Measurements from ENCODE around the gene ELFN2.
"Not testable (repeated sequence)": the region's sequence is repeated elsewhere in the genome, so short reads cannot be mapped to it uniquely, and the experiment has no call there.

The ELFN2 gene

DNA sequence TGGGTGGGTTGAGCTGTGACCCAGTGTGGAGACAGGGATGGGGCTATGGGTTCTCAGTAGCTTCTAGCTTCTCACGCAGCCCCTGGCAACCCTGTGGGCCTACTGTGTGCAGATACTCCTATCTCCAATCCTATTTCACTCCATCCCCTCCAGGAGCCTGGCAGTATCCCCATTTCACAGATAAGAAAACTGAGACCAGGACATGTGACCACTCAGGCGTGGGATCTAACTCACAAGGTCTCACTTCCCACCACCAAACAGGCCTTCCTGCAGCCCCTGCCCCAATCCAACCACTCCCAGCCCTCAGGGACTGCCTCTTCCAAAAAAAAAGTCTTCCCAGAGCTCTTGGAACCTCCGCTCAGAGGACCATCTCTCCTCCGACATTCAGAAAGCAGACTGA is 15.6 kb downstream of the ELFN2 start:
- no peak for DNase-seq

DNA sequence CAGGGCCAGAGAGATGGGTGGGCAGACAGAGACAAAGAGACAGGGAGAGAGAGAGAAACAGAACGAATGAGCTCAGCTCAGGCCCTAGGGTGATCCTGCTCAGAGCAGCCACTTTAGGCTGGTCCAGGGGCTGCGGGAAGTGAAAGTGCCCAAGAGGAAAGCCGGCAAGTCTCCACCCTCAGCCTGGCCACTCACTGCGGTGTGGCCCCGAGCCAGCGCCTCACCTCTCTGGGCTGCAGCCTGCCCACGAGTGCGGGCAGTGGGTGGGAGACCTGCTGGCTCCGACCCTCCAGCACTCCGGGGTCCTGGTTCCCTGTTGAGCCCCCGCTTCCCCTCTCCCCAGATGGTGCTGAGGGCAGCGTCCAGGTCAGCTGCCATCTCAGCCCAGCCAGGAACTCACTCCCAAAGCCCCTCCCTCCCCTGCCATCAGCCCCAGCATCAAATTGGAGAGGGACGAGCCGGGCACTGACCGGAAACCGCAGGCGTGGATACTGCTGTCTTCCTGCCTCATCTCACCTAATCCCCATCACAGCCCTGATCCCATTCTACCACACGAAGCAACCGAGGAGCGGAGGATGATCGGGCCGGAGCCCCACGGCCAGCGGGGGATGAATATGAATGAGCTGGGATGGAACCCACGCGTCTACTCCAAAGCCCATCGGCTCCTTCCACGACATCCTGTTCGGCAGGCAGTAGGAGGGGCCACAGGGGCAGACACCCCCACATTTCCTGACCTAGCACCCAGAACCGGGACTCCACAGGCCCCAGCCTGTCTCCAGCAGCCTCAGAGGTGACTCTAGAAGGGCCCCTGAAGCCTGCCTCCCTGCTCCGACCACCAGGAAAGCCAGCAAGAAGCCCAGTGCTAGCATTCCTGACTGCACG is 16.9 kb downstream of the ELFN2 start:
- peak in 1 of 58 donors; percentile 12 for DNase-seq

DNA sequence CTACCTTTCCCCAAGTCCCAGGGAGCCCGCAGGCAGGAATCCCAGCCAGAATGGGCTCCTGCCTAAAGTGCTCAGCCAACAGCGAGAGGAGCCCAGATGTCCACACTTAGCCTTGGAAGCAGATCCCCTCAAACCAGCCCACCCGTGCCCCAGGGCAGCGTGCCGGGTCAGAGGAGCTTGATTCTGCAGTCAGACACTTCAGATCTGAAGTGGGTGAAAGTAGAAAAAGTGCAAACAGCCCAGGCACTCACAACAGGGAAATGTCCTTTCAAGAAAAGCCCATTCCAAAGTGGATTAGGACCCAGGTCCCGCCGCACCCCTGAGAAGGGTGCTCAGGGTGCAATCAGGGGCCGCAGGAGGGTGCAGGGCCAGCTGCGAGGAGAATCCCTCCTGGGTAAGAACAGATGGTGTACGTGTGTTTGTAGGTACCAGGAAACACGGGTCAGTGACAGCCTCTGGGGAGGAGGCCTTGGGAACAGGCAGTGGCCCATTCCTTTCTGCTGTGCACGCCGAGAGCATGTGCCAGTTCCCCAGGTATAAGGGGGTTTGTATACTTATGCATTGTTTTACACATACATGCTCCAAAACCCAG is 17.7 kb downstream of the ELFN2 start:
- no peak for DNase-seq

DNA sequence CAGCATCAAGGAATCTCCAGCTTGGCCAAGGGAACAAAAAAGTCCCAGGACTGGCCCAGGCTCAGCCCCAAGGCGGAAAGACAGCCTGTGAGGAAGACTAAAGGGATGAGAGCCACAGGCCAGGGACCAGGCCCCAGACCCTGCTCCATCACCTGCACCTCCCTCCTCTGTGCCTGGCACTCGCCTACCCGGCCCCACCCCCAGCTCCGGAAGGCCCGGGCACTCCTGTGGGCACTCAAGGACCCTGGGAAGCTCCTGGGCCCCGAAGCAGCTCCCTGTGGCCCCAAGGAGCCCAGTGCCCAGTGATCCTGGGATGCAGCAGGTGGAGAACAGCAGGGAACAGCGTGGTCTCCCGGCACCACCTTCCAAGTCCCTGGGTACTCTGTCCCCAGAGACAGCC is 18.2 kb downstream of the ELFN2 start:
- no peak for DNase-seq

DNA sequence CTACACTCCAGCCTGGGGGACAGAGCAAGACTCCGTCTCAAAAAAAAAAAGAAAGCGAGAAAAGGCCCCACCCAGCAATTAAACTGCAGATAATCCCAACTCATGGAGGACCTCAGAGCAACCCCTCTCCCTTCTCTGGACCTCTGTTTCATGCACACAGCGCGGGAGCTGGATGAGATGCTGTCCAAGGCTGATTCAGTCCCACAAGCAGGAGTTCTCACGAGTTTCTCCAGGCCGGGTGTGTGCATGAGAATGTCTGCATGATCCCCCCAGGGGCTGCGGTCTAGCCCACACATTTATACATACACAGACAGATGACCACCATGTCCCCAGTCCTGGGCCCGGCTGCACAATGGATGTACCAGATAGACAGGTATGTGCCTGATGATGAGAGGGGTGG is 19.4 kb downstream of the ELFN2 start:
- no peak for DNase-seq

DNA sequence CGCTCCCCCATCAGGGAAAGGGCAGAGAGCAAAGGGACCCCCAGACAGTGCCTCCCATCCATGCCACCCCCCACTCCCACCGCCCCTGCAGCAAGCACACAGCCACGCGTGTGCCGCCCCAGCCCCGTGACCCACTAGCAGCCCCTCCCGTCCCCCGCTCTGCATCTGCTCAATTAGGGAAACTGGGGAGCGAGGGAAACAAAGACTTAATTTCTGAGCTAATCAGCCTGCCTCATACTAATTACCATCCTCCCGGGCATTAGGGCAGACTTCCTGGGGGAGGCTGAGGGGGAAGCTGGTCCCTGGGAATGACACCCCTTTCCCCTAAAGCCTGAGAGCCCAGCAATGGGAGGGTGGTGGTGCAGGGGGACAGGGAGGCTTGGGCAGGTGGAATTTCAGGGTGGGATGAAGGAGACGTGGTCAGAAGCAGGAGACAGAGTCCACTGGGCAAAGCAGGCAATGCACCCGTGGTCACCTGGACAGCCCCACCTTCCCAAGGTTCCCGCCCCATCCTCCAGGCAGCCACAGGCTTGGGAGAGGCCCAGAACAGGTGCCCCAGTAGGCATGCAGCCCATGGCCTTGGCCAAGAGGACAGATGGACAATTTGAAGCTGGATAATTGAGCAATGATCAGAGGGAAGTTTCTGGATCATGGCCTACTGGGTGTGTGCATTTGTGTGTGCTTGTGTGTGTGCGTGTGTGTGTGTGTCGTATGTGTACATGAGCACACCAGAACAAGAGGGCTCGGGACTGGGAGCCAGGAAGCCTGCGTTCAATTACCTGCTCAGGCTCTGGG is 20.6 kb downstream of the ELFN2 start:
- no peak for DNase-seq

DNA sequence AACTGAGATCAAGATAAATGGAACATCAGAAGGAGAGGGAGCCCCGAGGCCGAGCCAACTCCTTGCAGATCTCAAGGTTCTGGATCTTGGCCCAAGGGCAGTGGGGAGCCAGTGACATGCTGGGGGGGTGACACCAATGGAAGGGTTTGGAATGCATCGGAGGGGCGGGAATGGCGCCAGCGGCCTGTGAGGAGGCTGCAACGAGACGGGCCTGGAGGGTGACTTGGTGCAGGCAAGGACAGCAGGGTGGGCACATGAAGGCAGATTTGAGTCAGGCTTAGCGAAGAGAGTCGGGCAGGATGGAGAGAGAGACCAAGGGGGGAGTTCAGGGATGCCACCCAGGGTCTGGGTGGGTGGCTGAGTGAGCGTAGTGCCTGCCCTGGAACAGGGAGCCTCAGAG is 23.2 kb downstream of the ELFN2 start:
- DNase-seq, result no peak

DNA sequence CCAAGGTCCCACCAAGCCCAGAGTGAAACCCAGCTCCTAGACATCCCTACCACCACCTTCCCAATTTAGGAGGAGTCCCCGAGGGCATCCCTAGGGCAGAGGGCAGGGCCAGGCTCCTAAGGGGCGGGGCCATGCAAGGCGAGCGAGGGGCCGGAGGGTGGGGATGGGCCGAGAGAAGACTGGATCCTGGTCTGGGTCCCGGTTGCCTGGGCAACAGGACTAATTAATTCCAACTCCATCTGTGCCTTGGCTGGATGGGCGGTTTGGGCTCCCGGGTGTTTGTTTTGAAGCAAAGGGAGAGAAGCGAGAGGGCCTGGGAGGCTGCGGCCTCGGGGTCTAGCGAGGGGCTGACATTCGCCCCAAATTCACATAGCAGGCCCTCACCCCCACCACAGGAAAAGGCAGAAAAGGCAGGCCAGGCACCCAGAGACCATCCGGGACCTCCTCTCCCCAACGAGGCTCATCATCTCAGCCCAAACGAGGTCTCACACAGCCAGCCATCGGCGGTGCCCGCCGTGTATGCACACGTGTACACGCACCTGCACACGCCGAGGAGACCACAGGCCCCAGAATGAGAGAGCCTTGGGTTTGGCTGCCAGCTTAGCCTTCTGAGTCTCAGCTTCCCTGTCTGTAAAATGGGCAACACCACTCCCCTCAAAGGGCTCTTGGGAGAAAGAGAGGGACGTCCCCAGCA is 23.9 kb downstream of the ELFN2 start:
- DNase-seq, result peak in 12 of 58 donors; percentile 6 to 46 (median 31)

DNA sequence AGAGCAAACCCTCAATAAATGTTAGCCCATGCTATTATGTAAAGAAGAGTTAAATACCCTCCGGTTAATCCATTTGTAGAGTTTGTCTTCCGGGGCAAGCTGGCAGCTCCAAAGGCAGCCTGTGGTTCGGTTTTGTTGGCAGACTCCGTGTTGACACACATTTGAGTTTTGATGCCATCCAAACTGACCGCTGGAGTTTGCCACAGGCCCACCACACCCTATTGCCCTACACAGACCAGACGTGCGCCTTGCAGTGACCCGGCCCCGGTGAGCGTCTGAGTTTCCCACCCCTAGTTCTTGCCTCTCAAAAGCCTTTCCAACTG is 25.1 kb downstream of the ELFN2 start:
- no peak for DNase-seq

DNA sequence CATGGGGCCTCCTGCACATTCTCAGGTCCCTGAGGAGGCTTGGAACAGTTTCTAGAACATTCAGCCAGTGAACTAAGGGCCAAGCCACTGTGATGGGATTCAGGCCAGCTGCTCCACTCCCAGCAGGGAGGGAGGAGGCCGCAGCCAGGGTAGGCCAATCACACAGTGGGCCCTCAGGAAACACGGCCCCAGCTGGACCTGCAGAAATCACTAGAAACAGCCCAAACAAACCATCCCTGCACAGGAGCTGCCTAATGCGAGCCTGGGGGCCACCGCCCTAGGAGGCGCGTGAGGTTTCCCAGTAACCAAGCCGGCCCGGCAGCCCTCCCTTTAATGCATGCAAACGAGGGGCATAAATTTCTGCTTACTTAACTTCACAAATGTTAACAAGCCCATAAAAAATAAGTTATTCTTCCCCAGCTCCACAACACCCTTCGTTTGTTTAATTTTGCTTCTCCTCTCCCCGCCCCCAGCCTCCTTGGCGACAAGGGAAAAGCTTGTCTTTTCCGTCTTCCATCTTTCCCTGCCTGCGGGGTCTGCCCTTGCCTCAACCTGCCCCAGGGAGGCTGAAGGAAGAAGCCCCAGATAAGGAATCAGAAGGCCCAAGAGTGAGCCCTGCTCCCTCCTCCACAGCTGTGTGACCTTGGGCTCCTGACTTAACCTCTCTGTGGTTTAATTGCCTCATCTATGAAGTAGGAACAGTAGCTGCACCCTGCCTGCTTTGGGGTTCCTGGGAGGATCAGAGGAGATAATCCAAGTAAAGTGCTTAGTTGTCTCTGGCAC is 25.7 kb downstream of the ELFN2 start:
- DNase-seq, result peak in 13 of 58 donors; percentile 11 to 51 (median 28)

DNA sequence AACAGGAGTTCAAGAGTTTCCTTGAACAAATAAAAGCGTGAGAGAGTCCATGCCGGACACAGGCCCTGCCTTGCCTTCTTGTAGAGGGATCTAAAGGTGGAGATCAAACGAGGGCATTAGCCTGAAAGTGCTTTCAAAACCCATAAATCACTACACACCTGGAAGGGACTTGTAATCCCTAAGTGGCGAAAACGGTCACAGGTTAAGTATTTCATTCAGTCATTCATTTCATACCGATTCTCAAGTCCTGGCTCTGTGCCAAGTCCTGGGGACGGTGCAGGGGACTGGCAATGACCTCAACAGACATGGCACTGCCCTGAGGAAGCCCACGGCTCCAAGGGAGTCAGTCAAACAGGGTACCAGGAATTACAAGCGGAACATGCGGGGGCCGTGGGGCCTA is 26.6 kb downstream of the ELFN2 start:
- DNase-seq, result no peak

DNA sequence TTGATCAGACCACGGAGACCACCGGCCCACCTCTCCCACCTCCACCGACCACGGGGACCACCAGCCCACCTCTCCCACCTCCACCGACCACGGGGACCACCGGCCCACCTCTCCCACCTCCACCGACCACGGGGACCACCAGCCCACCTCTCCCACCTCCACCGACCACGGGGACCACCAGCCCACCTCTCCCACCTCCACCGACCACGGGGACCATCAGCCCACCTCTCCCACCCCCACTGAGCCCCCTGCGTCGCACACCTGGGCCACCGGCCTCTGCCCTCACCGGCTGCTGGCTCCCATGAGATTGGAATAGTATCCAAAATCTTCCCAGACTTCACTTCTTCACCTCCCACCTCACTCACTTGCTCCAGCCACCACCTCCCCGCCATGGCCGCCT is 27.8 kb downstream of the ELFN2 start:
- DNase-seq, result not testable (repeated sequence)

DNA sequence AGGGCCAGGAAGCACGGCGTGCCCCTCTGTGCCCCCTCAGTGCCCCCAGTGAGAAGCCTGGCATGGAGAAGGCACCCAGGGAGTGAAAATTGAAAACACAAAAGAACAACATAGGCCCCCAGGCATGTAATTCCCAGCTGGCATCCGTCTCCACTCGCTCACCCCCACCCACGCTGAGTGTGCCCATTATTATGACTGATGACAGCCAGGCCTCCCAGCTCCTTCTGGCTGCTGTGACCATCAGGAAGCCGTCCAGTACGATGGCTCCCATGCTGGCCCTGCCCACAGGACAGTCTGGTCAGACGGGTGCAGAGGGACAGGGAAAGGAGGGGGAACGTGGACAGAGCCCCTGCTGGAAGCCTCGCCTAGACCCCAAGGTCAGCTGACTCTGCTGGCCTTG is 30.1 kb downstream of the ELFN2 start:
- no peak for DNase-seq

DNA sequence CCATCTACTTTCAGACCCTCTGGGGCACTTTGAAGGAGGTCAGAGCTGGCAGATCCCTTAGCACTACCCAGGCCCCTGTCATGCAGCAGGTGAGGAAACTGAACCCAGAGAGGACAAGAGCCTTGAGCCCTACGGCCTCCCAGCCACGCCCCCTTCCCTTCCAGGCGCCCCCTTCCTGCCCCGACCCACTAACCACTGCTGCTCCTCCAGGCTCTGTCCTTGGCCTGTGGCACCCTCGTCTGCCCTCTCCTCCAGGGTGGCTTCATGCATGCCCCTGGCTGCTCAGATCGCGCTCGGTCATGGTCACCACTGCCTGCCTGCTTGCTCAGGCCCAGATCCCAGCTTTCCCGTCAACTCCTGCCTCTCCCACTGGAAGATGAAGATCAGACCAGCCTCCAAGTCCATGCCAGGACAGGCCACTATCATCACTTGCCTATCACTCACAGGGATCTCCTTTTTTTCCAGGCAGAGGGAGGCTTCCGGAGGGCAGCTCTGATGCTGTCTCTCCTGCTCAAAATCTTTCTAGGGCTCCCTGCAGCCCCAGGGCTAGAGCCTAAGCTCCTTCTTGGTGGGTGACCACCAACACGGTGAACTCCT is 30.7 kb downstream of the ELFN2 start:
- DNase-seq, result no peak

DNA sequence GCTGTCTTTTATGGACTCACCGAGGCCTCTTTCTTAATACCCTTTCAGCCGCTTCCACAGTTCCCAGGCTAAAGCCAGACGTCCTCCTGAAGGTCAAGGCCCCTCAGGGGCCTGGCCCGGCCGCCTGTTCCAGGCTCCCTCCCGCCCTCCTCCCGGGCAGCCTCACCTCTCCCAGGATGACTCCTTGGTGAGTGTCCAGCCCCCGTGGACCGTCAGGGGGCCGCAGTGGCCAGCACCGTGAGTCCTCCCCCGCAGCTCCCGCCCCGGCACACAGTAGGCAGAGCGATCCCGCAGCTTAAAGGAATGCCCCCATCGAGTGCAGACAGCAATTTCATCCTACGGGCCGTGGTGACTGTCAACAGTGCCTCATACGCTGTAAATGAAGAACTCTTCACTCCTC is 32.9 kb downstream of the ELFN2 start:
- no peak for DNase-seq

DNA sequence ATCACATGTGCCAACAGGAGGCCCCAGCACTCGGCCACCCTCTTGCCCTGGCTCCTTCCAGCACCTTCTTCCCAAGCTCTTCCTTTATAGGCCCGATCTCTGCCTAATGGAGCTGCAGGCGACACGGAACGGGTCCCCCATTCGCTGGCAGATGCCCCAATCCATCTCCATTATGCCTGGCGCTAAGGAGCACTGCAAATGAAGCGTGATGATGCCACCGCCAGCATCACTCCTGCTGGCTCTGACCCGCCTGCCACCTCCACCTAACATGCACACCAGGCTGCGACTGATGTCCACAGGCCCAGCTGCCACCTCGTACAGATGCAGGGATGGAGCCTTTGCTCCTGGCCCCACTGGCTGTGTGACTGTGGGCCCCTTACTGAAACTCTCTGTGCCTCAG is 33.5 kb downstream of the ELFN2 start:
- no peak for DNase-seq

DNA sequence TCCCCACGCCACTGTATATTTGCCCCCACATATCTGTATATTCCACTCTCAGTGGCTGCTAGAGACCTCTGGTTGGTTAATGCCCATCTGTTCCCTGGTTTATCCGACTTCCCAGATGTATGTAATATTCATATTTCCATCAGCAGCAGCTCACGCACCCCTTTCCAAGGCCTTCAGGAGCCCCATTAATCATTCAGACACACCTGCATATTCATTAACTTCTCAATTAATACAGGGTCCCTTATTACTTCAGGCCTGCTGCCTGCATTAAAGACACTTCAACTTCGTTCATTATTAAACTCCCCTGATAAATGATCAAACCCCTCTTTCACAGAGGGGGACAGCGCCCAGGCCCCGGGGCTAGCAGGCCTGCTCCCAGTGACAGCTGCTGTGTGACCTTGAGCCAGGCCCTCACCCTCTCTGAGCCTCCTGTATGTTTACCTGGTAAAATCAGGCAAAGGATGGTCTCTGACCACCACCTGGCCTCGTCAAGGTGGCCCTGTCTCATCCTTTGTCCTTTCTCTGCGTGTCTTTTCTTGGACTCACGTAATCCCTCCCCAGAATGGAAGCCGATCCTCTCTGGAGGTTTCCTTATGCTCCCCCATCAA is 34.5 kb downstream of the ELFN2 start:
- DNase-seq, result no peak

DNA sequence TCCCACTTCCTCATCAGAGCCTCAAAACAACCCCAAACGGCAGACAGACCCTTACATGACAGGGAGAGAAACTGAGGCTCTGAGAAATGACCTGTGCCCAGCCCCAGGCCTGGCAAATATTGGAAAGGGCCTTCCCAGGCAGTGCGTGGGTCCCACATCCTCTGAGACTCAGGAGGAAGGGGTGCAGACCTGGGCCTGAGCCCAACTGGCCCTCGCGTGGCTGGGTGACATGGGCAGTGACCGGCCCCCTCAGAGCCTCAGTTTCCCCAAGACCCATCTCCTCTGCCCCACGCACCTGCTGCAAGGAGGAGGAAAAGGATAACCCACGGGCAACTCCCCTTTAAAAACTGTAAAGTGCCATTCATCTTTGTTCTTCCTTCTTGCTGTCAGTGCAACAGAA is 35.6 kb downstream of the ELFN2 start:
- DNase-seq, result no peak

DNA sequence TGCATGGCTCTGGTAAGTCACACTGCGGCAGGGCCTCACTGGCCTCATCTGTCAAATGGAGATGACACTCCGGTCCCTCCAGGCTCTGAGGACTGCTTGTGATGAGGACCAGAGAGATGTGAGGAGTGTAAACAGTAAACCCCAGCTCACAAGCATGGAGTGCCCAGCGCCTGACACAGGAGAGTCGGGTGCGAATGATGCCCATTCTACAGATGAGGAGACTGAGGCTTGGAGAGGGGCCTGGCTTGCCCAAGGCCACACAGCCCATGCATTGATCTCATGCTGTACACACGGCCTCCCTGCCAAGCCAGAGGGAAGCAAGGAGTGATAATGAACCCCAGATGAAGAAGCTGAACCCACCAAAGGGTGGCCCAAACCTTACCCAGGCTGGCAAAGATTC is 37.2 kb downstream of the ELFN2 start:
- no peak for DNase-seq

DNA sequence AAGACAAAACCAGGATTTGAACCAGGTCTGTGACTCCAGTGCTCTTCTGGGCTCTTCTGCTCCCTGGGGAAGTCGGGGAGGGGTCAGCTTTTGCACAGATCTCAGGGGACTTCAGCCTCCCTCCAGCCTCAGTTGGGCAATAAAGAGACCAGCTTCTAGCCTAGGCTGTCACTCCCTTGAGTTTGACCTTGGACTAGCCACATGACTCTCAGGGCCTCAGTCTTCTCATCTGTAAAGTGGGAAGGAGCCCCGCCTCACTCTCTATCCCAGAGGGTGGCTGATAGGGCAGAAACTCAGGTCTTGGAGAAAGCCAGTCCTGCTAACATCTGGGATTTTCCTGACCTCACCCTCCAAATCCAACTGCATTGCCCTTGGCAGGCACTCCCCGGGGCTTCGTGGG is 38.7 kb downstream of the ELFN2 start:
- DNase-seq, result no peak
